Dermis lymphatic vessel endothelial cell (primary cell): ENCODE measurements around the gene VTN. TPM values are rescaled to one million over a fixed set of nuclear protein-coding genes. Genes with fewer than 3 reads are reported as not detected.

Experiments
- total RNA-seq: library from RNA; depleted of rRNA; stranded (reverse); fragments of >200 nt; gene quantifications from 2 replicates; pipeline ENCODE4 v1.2.1, GENCODE V29; 2014

Gene VTN
- under 0.01 and 0.22 TPM in 2 replicates for total RNA-seq

GRCh38 chr17:28370035-28370743, at the start of gene VTN:
Gene VTN, minus strand, starts transcription at chr17:28370307. Its CDS starts 104 bp downstream, at chr17:28370203.

GRCh38 chr17:28405632-28406472, 35.7 kb upstream of the VTN start, which contains the start of gene SLC46A1:
Gene SLC46A1, minus strand, starts transcription at chr17:28406212. Its CDS starts 98 bp downstream, at chr17:28406114.

GRCh38 chr17:28371245-28372202, 1.4 kb upstream of the VTN start, which contains the start of gene SARM1:
Gene SARM1, plus strand, starts transcription at chr17:28371694. Its CDS starts 339 bp downstream, at chr17:28372033.

GRCh38 chr17:28364665-28365363, 5.3 kb downstream of the VTN start, which contains the start of gene SEBOX:
Gene SEBOX, minus strand, starts transcription at chr17:28365199. Its CDS starts 48 bp downstream, at chr17:28365151.

GRCh38 chr17:28357061-28357900, 12.8 kb downstream of the VTN start, which contains the start of gene POLDIP2:
Gene POLDIP2, minus strand, starts transcription at chr17:28357527. Its CDS starts 79 bp downstream, at chr17:28357448.

GRCh38 chr17:28335201-28335958, 34.7 kb downstream of the VTN start, which contains the start of the genes IFT20 and TNFAIP1:
Gene IFT20, minus strand, starts transcription at chr17:28335472. Its CDS starts 3,487 bp downstream, at chr17:28331985.
Gene TNFAIP1, plus strand, starts transcription at chr17:28335761. Its CDS starts 3,761 bp downstream, at chr17:28339522.

GRCh38 chr17:28318759-28319597, 51.1 kb downstream of the VTN start, which contains the start of gene TMEM97:
Gene TMEM97, plus strand, starts transcription at chr17:28319200. Its CDS starts 40 bp downstream, at chr17:28319240.

Other genes starting within 250 kb of the VTN start
- gene TMEM97, start 51.1 kb downstream of the VTN start, total RNA-seq: 7.7 and 9.5 TPM in 2 replicates
- 46.7 and 48.1 TPM in 2 replicates for gene IFT20, start 34.8 kb downstream of the VTN start, total RNA-seq
- 66.4 and 118 TPM in 2 replicates for gene TNFAIP1, start 34.5 kb downstream of the VTN start, total RNA-seq
- 54.5 and 59.2 TPM in 2 replicates for gene POLDIP2, start 12.8 kb downstream of the VTN start, total RNA-seq
- not detected in 2 replicates for gene SEBOX, start 5.1 kb downstream of the VTN start, total RNA-seq
- 1.6 and 2.5 TPM in 2 replicates for gene SARM1, start 1.4 kb upstream of the VTN start, total RNA-seq
- gene SLC46A1, start 35.9 kb upstream of the VTN start, total RNA-seq: 0.33 and 0.60 TPM in 2 replicates
- not detected in 2 replicates for gene SLC13A2, start 103.3 kb upstream of the VTN start, total RNA-seq
- gene FOXN1, start 136.0 kb upstream of the VTN start, total RNA-seq: not detected in 2 replicates
- 22.3 and 26.1 TPM in 2 replicates for gene UNC119, start 182.3 kb upstream of the VTN start, total RNA-seq
- gene PIGS, start 201.2 kb upstream of the VTN start, total RNA-seq: 46.5 and 48.9 TPM in 2 replicates
- gene ALDOC, start 206.6 kb upstream of the VTN start, total RNA-seq: 19.2 and 25.2 TPM in 2 replicates
- 5.4 and 6.0 TPM in 2 replicates for gene SPAG5, start 228.7 kb upstream of the VTN start, total RNA-seq
- gene RSKR, start 243.9 kb upstream of the VTN start, total RNA-seq: 2.6 and 3.3 TPM in 2 replicates